ENCODE results near the gene COL26A1.

COL26A1 gene

GRCh38 chr7:101370836-101371235 lies 8.2 kb downstream of the COL26A1 start:
- no peak for DNase-seq (ENCODE audit: low read depth in 3 of 3, low spot score in 1 of 3)

GRCh38 chr7:101373812-101374614 lies 11.3 kb downstream of the COL26A1 start:
- DNase-seq (ENCODE audit: low read depth in 3 of 3, low spot score in 1 of 3): no peak

GRCh38 chr7:101374990-101375389 lies 12.3 kb downstream of the COL26A1 start:
- no peak for DNase-seq (ENCODE audit: low read depth in 3 of 3, low spot score in 1 of 3)

- no peak for DNase-seq (ENCODE audit: low read depth in 3 of 3, low spot score in 1 of 3)
These were observed 13.9 kb downstream of the COL26A1 start for GRCh38 chr7:101376601-101377000.

- DNase-seq (ENCODE audit: low read depth in 3 of 3, low spot score in 1 of 3): no peak
These were observed 14.6 kb downstream of the COL26A1 start for GRCh38 chr7:101377189-101377736.

- DNase-seq (ENCODE audit: low read depth in 3 of 3, low spot score in 1 of 3): no peak
These were observed 16.1 kb downstream of the COL26A1 start for GRCh38 chr7:101378751-101379174.

GRCh38 chr7:101379302-101379701 lies 16.6 kb downstream of the COL26A1 start:
- DNase-seq (ENCODE audit: low read depth in 3 of 3, low spot score in 1 of 3): no peak

GRCh38 chr7:101381549-101382111 lies 19.0 kb downstream of the COL26A1 start:
- no peak for DNase-seq (ENCODE audit: low read depth in 3 of 3, low spot score in 1 of 3)

GRCh38 chr7:101382937-101383336 lies 20.3 kb downstream of the COL26A1 start:
- DNase-seq (ENCODE audit: low read depth in 3 of 3, low spot score in 1 of 3): no peak

- no peak for DNase-seq (ENCODE audit: low read depth in 3 of 3, low spot score in 1 of 3)
These were observed 23.5 kb downstream of the COL26A1 start for GRCh38 chr7:101386177-101386557.

- DNase-seq (ENCODE audit: low read depth in 3 of 3, low spot score in 1 of 3): no peak
These were observed 24.0 kb downstream of the COL26A1 start for GRCh38 chr7:101386558-101387231.

- no peak for DNase-seq (ENCODE audit: low read depth in 3 of 3, low spot score in 1 of 3)
These were observed 28.2 kb downstream of the COL26A1 start for GRCh38 chr7:101390901-101391301.

- no peak for DNase-seq (ENCODE audit: low read depth in 3 of 3, low spot score in 1 of 3)
These were observed 29.3 kb downstream of the COL26A1 start for GRCh38 chr7:101391991-101392390.

GRCh38 chr7:101393865-101394264 lies 31.2 kb downstream of the COL26A1 start:
- DNase-seq (ENCODE audit: low read depth in 3 of 3, low spot score in 1 of 3): no peak

GRCh38 chr7:101395376-101395775 lies 32.7 kb downstream of the COL26A1 start:
- no peak for DNase-seq (ENCODE audit: low read depth in 3 of 3, low spot score in 1 of 3)

- no peak for DNase-seq (ENCODE audit: low read depth in 3 of 3, low spot score in 1 of 3)
These were observed 34.6 kb downstream of the COL26A1 start for GRCh38 chr7:101397243-101397642.

- DNase-seq (ENCODE audit: low read depth in 3 of 3, low spot score in 1 of 3): no peak
These were observed 35.2 kb downstream of the COL26A1 start for GRCh38 chr7:101397770-101398324.

GRCh38 chr7:101398396-101399289 lies 36.0 kb downstream of the COL26A1 start:
- DNase-seq (ENCODE audit: low read depth in 3 of 3, low spot score in 1 of 3): no peak

- DNase-seq (ENCODE audit: low read depth in 3 of 3, low spot score in 1 of 3): no peak
These were observed 37.1 kb downstream of the COL26A1 start for GRCh38 chr7:101399759-101400158.

- DNase-seq (ENCODE audit: low read depth in 3 of 3, low spot score in 1 of 3): no peak
These were observed 38.1 kb downstream of the COL26A1 start for GRCh38 chr7:101400751-101401150.

All from stimulated activated CD4-positive, alpha-beta T cell treated with anti-CD3 and anti-CD28 coated beads, TNF-alpha, amount 100 ng/mL, for 1 hour (primary cell).